Superior temporal gyrus (tissue), 1 donor: ENCODE data around the gene PRTFDC1.
"Not testable (repeated sequence)": the region's sequence is repeated elsewhere in the genome, so short reads cannot be mapped to it uniquely, and the experiment has no call there.

Experiments used
- DNase-seq: peaks from one replicate; pipeline ENCODE4 v3.0.0-alpha.2; 2016; ENCODE audit errors: extremely low spot score

Gene PRTFDC1

GRCh38 chr10:24844742-24845141 lies 107.7 kb downstream of the PRTFDC1 start:
- DNase-seq: no peak

- no peak for DNase-seq
These were observed 109.2 kb downstream of the PRTFDC1 start for GRCh38 chr10:24843256-24843655.

GRCh38 chr10:24842856-24843255 lies 109.5 kb downstream of the PRTFDC1 start:
- no peak for DNase-seq

GRCh38 chr10:24841530-24841929 lies 110.9 kb downstream of the PRTFDC1 start:
- no peak for DNase-seq

- DNase-seq: no peak
These were observed 111.6 kb downstream of the PRTFDC1 start for GRCh38 chr10:24840784-24841183.

GRCh38 chr10:24837781-24838180 lies 114.6 kb downstream of the PRTFDC1 start:
- not testable (repeated sequence) for DNase-seq

- DNase-seq: no peak
These were observed 117.5 kb downstream of the PRTFDC1 start for GRCh38 chr10:24834869-24835268.

- peak; percentile 77 for DNase-seq
These were observed 126.4 kb downstream of the PRTFDC1 start for GRCh38 chr10:24826009-24826408.

- peak; percentile 50 for DNase-seq
These were observed 126.9 kb downstream of the PRTFDC1 start for GRCh38 chr10:24825551-24825950.

- DNase-seq: no peak
These were observed 127.9 kb downstream of the PRTFDC1 start for GRCh38 chr10:24824536-24824935.

- DNase-seq: no peak
These were observed 128.3 kb downstream of the PRTFDC1 start for GRCh38 chr10:24824124-24824523.

- peak; percentile 67 for DNase-seq
These were observed 129.8 kb downstream of the PRTFDC1 start for GRCh38 chr10:24822590-24822989.

- DNase-seq: no peak
These were observed 130.4 kb downstream of the PRTFDC1 start for GRCh38 chr10:24821986-24822385.

- DNase-seq: no peak
These were observed 135.5 kb downstream of the PRTFDC1 start for GRCh38 chr10:24816868-24817396.

GRCh38 chr10:24814568-24815313 lies 137.7 kb downstream of the PRTFDC1 start:
- no peak for DNase-seq

GRCh38 chr10:24813856-24814255 lies 138.6 kb downstream of the PRTFDC1 start:
- peak; percentile 23 for DNase-seq

GRCh38 chr10:24806262-24806661 lies 146.1 kb downstream of the PRTFDC1 start:
- peak; percentile 88 for DNase-seq

GRCh38 chr10:24804956-24805355 lies 147.4 kb downstream of the PRTFDC1 start:
- no peak for DNase-seq

GRCh38 chr10:24804392-24804791 lies 148.0 kb downstream of the PRTFDC1 start:
- DNase-seq: no peak

- no peak for DNase-seq
These were observed 150.0 kb downstream of the PRTFDC1 start for GRCh38 chr10:24802378-24802777.

GRCh38 chr10:24800861-24801260 lies 151.5 kb downstream of the PRTFDC1 start:
- DNase-seq: no peak
